M059J (cell line): ENCODE data around the gene CEP120. TPM values are rescaled to one million over a fixed set of nuclear protein-coding genes. Genes with fewer than 3 reads are reported as not detected.
"Not testable (repeated sequence)": the region's sequence is repeated elsewhere in the genome, so short reads cannot be mapped to it uniquely, and the experiment has no call there.

Experiments used
- DNase-seq: peaks from one replicate; pipeline ENCODE4 v3.0.0-alpha.2; 2012; ENCODE audit warnings: low read depth
- total RNA-seq: library from RNA; depleted of rRNA; stranded (reverse); fragments of >200 nt; shearing (Covaris generic); gene quantifications from 2 replicates; pipeline ENCODE4 v1.2.3, GENCODE V29; 2014

Gene CEP120
- total RNA-seq, 1 experiment from 2014 or later: 15.3 TPM

DNA sequence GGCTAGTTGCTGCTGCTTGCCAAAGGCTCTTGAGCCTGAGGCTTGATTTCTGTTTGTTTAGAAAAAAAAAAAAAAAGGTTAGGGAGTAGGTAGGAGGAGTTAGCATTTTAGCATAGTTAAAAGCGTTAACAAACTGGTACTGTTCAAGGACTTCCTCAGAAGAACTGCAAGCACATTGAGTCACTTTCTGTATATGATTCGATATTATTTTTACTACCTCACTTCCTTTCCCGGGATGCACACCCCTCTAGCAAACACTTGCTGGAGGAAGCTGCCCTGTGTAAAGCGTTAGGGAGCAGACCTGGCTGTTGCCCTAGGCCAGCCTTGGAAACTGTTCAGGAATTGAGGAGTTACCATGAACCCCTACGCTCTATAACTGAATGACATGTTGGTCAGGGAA lies 15.7 kb upstream of the CEP120 start:
- peak; percentile 27 for DNase-seq

DNA sequence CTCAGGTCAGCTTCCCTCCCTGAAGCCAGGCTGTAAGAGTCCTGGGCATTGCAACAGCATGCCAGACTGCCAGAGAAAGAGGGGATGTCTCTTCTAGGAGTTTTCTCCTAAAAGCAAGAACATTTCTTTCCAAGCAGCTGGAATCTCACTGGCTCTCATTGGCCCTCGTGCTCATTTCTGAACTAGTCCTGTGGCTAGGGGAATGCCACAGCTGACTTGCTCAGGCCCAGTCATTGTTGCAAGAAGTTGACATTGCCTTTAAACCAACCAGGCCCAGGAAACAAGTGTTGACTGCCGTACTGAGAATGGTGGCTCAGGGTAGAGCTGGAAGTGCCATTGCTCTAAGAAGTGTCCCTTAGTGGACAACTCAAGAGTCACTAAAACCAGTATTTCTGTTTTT lies 15.0 kb upstream of the CEP120 start:
- DNase-seq: no peak

DNA sequence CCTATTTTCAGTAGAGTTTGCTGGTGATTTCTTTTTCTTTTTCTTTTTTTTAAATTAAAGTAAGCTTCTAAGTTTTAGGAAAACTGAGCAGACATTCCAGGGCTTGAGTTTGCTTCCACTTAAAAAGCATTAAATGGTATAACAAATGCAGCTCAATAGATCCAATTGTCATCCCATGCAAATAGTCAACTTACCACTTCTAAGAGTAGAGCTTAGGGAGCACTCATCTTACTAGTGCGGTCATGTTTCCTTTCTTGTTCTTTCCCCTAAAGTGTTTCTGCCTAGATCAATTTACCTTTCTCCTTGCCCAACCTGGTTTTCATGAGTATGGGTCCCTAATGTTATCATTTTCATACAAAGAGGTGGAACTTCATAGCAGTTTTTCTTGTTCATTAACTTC lies 13.0 kb upstream of the CEP120 start:
- DNase-seq: no peak

DNA sequence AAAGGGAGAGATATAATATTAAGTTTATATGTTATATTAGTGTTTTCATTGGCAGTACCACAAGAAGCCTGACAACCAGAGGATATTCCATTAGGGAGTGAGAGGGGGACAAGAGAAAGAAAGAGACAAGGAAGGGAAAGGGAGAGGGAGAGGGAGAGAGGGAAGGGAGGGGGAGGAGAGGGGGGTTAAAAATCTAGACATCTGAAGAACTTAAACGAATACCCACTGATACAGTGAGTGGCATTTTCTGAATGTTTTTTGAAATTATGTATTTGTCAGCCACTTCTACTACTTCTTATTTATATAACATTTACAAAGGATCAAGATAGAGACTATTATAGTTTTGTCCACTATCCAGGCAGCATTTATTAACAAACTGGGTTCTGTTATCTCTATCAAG lies 11.6 kb upstream of the CEP120 start:
- no peak for DNase-seq

DNA sequence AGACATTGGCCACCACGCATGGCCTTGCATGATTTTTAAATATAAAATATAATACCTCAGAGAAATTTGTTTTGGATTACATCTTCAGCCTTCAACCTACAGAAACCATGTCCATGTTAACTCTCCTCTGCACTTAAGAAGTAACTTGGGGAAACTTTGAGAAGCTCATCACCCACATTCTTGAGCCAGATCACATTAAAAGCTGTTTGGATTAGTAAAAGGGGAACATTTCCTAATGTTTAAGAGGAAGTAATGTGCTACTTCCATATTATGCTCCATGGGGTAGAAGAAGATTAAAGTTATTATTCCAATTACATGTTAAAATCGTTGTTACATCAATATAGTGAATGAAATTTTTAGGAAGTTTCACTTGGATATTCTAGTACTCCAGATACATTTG lies 10.4 kb upstream of the CEP120 start:
- no peak for DNase-seq

DNA sequence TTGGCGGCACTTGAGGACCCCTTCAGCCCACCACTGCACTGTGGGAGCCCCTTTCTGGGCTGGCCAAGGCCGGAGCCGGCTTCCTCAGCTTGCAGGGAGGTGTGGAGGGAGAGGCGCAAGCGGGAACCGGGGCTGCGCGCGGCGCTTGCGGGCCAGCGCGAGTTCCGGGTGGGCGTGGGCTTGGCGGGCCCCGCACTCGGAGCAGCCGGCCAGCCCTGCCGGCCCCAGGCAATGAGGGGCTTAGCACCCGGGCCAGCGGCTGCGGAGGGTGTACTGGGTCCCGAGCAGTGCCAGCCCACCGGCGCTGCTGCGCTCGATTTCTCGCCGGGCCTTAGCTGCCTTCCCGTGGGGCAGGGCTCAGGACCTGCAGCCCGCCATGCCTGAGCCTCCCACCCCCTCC lies 7.2 kb upstream of the CEP120 start:
- not testable (repeated sequence) for DNase-seq

DNA sequence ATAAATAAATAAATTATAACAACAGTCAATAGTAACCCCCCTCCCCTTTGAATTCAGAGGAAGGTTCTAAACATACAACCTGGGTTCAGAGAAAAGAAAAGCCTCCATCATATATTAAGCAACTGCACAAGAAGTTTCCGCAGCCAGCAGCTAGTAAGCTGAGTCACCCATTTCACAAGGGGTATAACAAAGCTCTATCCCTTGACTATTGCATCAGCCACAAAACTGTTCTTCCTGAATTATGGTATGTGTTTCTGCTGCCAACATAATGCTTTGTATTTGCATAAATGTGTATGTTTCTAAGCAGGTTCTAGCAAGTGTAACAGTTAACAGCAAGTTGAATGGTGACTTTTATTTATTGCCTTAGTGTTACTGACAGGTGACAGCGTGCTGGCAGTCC lies 6.8 kb upstream of the CEP120 start:
- DNase-seq: peak; percentile 39

DNA sequence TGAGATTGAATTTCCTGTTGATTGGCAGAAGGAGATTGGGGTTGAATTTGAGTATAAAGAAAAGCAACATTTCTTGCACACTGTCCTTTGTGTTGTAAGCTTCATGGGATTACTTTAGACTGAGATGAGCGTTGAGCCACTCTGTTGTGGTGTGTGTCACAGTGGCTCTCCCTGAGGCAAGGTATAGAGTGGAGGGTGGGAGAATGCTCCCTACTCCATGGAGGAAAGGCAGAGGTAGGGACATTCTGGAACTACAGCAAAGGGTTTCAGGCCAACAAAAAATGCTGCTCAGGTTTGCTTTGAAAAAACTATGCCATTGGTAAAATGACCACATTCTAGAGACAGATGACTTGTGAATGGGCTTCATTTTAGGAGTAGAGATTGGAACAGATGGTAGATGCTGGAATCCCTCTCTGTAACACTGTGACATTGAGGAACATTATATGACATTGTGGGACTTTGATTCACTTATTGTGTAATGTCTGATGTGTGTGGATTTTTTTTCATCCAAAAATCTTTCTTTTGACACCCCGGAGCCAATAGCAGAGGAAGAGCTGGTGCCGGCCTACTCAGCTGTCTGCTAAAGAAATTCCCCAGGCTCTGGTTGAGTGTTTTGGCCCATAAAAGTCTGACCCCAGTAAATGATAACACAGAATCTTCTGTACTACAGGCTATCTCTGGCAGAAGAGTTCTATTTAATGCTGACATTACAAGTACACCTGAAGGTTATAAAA lies 6.2 kb upstream of the CEP120 start:
- DNase-seq: no peak

DNA sequence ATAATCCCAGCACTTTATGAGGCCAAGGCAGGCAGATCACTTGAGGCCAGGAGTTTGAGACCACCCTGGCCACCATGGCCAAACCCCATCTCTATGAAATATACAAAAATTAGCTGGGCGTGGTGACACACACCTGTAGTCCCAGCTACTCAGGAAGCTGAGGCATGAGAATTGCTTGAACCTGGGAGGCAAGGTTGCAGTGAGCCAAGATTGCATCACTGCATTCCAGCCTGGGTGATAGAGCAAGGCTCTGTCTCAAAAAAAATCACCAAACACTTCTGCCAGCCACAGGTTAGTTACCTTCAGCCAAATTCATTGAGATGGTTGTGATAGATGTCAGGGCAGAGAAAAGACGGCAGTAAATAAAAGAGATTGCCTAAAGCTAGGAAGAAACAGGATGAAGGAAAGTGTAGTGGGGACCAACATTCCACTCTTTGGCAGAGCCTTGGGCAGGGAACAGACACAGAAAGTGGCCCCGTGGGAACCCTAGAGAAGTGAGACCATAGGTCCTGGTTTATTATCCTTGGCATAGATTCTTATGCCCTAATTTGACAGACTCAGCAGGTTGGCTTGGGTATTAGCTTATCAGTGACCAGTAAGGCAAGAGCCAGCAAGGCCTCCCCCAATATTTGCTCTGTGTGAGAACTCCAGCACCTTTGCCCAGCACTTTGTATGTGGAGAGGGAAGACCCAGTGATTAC lies 5.5 kb upstream of the CEP120 start:
- DNase-seq: no peak

DNA sequence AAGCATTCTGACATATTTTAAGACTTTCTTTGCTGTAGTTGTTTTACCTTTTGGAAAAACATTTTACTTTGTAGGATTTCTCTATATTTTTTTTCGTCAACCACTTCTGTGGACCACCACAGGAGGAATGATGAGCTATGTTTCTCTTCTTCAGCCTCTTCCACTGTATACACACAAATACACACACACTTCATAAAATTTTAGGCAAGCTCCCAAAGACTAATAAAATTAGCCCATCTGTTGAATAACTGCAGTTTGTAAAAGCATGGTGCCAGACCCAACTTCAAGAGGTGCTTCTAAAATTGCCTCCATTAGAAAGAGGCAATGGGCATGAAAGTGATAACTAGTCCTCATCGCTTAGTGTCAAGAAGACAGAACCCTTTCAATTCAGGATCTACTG lies 4.1 kb upstream of the CEP120 start:
- no peak for DNase-seq

DNA sequence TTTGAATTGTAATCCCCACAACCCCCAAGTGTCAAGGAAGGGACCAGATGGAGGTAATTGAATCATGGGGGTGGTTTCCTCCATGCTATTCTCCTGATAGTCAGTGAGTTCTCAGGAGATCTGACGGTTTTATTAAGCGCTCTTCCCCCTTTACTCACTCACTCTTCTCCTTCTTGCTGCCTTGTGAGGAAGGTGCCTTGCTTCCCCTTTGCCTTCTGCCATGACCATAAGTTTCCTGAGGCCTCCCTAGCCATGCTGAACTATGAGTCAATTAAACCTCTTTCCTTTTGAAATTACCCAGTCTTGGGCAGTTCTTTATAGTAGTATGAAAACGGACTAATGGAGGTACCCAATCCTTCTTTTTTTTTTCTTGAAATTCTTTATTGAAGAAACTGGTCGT lies 2.2 kb upstream of the CEP120 start:
- DNase-seq: no peak

DNA sequence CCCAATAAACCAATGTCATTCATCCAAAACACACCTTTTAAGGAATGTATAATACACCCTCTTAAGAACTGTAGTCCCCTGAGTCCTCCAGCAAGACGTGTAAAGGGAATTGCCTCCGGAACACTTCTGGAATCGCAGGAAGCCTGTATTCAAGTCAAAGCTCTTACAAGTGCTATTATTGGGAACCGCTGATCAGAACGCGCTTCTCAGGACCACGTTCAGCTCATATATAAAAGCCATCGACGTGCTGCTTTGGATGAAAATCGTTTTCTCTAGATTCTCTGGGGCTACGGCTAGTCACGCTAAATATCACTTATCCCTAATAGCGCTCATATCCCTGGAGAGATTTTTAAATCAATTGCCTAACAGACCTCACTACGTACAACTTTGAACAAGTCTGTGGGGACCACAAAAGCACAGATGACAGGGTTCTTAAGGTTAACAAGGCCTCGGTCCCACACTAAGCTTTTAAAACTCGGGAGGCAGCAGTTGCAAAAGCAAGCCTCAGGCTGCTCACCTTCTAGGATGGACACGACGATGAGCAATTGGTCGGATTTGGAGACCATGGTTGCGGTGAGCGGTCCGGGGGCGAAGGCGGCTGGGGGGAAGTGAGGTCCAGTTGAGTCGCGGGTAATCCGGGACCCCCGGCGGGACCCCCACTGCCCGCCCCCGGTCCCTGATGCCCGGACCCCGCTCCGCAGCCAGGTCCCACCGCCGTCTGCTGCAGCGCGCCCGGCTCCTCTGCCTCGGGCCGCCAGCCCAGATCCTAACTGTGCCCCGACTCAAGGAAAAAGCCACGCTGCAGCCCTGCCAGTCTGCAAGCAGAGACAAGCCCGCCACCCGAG lies 548 bp downstream of the CEP120 start:
- DNase-seq: peak; percentile 44

DNA sequence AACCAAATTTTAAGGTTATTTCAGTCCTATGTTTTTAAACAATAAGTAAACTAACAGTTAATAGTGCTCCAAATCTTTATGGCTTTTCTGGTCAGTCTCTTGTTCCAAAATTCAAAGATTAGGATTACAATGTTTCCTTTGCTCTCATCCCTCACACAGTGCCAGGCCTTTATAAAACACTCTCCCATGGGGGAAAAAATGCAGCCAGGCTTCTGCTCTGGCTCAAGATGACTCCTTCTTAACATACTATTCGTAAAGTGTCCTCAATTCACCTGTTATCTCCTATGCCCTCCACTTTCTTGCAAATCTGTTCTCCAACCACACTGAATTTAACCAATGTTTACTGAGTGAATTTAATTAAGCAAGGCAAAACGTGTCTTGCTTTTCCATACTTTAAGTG lies 1.4 kb downstream of the CEP120 start:
- no peak for DNase-seq

DNA sequence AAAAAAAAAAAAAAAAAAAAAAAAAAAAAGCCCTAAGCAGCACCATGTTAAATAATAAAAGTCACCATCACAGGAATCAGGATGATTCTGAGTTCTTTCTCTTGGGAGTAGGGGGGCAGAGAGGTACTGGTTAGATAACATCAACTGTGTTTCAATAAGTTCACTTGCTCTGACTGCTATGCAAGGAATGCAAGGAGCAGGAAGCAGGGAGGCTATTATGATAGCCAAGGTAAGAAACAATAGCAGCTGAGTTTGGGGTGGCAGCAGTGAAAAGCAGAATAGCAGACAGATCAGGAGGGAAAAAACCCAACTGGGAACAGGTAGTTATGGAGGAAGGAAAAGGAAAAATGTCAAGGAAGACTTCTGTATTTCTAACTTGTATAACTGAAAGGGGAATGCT lies 8.2 kb downstream of the CEP120 start:
- DNase-seq: no peak

DNA sequence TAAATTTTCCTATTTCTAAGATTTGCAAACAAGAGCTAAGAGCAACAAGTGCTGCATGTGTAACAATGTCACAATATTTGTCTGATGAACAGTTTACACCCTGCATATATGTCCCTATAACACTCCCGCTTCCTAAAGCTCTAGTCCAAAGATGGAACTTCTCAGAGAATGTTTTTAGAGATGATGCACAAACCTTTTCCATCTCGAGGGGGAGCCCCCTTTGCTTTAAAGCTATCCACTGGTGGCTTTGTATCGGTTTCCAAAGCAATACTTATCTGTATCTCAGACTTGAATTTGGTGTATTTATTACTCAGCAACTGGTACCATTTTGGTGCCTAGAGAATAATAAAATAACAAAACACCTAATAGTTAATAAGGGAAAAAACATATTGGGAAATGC lies 11.0 kb downstream of the CEP120 start:
- no peak for DNase-seq

DNA sequence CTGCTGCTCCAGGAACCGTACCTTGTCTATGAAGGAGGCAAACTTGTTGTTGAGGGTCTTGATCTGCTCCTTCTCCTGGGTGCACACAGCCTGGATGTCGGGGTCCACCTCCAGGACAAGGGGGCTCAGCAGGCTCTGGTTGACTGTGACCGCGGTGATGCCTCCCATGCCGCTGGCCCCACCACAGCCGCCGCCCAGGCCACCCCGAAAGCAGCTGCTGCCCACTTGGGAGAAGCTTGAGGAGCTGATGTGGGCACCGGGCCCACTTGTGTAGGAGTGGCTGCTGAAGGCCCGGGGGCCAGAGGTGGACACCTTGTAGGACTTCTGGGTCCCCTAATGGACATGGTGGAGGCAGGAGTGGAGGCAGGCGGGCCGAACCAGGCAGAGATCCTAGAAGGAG lies 21.2 kb downstream of the CEP120 start:
- DNase-seq: not testable (repeated sequence)

DNA sequence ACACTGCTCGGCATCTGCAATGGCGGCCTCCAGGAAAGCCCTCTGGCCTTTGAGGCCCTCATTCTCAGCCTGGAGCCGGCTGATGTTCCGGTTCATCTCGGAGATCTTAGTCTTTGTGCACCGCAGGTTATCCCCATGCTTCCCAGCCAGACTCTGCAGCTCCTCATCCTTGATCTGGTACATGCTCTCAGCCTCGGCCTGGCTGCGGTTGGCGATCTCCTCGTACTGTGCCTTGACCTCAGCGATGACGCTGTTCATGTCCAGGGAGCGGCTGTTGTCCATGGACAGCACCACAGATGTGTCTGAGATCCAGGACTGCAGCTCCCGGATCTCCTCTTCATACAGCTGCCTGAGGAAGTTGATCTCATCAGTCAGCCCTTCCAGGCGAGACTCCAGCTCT lies 21.9 kb downstream of the CEP120 start:
- no peak for DNase-seq

DNA sequence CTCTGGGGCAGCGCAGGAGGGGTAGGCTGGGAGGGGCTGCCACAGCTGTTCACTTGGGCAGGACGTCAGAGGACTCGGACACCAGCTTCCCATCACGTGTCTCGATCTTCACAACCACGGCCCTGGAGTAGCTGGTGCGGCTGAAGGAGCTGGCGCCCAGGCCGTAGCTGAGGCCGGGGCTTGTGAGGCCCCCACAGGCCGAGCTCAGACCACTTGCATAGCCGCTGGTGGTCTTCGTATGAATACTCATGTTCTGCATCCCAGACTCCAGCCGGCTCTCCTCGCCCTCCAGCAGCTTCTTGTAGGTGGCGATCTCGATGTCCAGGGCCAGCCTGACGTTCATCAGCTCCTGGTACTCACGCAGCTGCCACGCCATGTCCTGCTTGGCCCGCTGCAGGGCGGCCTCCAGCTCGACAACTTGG lies 22.3 kb downstream of the CEP120 start:
- not testable (repeated sequence) for DNase-seq

DNA sequence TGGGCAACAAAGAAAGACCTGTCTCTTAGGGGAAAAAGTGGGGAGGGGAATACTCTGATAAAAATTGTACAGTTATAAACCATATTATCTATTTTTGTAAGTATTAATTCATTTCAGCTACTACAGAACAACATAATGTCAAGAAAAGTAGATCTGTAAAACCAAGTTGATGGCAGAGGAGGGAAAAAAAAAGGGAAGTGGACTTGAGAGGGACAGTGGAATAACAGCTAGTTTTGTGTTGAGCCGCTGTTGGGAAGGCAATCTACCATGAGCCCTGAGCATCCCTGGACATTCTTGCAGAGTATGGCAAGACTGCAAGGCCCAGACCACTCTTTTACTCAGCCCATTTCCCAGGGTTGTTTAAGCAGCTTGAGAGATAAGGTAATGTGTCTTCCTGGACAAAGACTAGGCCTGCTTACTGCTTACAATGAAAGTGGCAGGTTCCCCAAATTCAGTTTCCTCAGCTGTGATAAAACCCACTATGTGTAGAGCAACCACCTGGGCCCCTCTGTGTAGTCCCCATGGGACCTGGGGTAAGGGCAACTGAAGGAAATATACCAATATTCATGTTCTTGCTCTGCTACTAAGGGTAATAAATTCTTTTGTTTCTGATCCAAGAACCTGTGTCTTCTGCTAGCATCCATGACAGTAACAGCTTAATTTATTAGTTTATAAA lies 25.0 kb downstream of the CEP120 start:
- DNase-seq: no peak

DNA sequence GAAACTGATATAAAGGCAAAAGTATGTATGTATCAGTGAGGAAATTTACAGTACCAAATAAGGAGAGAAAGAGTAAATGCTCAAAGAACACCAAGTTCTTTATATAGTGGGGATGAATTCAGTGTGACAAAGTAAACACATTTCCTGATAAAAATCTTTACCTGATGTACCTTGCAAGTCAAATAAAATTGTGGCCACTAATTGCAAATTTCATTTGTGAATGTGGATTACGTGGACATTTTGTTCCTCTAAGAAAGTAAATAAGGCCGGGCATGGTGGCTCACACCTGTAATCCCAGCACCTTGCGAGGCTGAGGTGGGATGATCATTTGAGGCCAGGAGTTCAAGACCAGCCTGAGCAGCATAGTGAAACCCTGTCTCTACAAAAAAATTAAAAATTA lies 25.7 kb downstream of the CEP120 start:
- DNase-seq: no peak

DNA sequence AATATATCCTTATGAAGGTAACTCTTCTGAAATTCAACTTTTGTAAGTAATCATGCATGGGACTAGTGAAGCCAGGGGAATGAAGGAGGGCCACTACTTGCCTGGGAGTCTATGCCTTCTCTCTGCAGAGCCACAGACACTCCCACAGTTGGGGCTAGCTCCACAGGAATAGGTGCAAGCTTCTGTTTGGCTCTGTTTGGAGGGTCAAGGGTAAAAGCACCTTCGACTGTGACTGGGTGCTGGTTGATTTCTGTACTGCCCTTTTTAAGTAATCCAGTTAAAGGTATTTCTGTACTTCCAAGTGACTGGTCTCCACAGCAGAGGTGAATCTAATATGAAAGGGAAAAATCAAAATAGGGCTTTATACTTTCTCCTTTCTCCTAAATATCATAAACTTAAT lies 32.2 kb downstream of the CEP120 start:
- DNase-seq: no peak

DNA sequence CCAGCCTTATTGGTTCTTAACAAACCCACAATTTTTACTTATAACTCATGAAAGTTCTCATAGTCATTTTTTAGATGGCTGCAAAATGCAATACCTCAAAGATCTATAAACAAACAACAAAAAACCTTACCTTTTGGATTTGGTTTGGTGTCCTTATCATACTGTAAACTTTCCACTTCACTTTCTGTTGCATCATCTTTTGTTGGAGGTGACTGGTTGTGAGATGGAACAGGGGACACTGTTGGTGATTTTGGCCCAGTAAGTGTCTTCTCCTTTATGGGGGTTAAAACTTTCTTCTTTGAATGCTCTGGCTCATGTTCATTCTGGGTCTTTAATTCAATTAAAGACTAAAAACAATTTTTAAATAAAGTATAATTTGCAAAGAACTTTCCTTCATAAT lies 33.4 kb downstream of the CEP120 start:
- DNase-seq: no peak
